ENCODE data around the gene SLC50A1. TPM values are rescaled to one million over a fixed set of nuclear protein-coding genes. Genes with fewer than 3 reads are reported as not detected.
"Not testable (repeated sequence)": the region's sequence is repeated elsewhere in the genome, so short reads cannot be mapped to it uniquely, and the experiment has no call there.

Gene SLC50A1
- total RNA-seq, 1 donor from 2014 or later, result 27.8 TPM

DNA sequence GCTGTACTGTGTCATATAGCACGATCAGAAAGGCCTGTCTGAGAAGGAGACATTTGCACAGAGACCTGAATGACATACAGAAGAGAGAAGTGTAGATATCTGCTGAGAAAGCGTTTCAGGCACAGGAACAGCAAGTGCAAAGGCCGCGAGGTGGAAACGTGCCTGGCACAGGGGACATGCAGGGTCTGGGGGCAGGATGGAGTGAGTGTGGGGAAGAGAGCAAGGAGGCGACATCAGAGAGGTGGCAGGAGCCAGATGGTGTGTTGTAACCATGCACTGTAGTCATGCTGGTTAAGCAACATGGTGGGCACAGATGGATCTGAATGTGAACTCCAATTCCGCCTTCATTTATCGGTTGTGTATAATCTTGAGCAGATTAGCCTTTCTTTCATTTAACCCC lies 24.5 kb downstream of the SLC50A1 start:
- Mint-ChIP-seq H3K4me1 (ENCODE audit: unreplicated experiment) (no peaks in the 10 kb centered on the region), H3K27ac (no peak overlapping the region), H3K27me3 (peaks cover 17% of the 10 kb centered on the region), H3K9me3 (no peaks in the 10 kb centered on the region), H3K36me3 (no peaks in the 10 kb centered on the region), H3K4me3 (no peak overlapping the region)
- DNase-seq (ENCODE audit: extremely low spot score, unreplicated experiment), result no peak
- TF ChIP-seq, protein P1, sequence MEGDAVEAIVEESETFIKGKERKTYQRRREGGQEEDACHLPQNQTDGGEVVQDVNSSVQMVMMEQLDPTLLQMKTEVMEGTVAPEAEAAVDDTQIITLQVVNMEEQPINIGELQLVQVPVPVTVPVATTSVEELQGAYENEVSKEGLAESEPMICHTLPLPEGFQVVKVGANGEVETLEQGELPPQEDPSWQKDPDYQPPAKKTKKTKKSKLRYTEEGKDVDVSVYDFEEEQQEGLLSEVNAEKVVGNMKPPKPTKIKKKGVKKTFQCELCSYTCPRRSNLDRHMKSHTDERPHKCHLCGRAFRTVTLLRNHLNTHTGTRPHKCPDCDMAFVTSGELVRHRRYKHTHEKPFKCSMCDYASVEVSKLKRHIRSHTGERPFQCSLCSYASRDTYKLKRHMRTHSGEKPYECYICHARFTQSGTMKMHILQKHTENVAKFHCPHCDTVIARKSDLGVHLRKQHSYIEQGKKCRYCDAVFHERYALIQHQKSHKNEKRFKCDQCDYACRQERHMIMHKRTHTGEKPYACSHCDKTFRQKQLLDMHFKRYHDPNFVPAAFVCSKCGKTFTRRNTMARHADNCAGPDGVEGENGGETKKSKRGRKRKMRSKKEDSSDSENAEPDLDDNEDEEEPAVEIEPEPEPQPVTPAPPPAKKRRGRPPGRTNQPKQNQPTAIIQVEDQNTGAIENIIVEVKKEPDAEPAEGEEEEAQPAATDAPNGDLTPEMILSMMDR (conservative IDR thresholded peaks at IDR 0.05), result no peak

DNA sequence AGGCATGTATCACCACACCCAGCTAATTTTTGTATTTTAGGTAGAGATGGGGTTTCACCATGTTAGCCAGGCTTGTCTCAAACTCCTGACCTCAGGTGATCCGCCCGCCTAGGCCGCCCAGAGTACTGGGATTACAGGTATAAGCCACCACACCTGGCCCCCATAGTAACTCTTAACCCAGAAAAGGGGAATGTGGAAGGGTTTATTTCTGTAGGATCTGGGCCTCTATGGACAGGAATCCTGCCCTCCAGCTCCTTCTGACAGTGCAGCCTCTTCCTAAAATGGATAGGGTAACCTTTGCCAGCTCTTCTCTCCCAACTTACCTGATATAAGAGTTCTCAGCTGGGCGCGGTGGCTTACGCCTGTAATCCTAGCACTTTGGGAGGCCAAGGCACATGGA lies 27.0 kb downstream of the SLC50A1 start:
- H3K36me3 Mint-ChIP-seq; H3K4me1 Mint-ChIP-seq (ENCODE audit: unreplicated experiment); H3K9me3 Mint-ChIP-seq; H3K27ac Mint-ChIP-seq; DNase-seq (ENCODE audit: extremely low spot score, unreplicated experiment); H3K4me3 Mint-ChIP-seq: not testable (repeated sequence)
- H3K27me3 Mint-ChIP-seq, result peaks cover 11% of the 10 kb centered on the region

DNA sequence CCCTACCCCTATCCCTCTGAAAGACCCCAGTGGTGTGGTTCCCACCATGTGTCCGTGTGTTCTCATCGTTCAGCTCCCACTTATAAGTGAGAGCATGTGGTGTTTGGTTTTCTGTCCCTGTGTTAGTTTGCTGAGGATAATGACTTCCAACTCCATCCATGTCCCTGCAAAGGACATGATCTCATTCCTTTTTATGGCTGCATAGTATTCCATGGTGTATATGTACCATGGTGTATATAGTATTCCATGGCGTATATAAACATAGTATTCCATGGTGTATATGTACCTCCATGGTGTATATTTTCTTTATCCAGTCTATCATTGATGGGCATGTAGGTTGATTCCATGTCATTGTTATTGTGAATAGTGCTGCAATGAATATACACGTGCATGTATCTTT lies 28.1 kb downstream of the SLC50A1 start:
- not testable (repeated sequence) for H3K36me3 Mint-ChIP-seq; H3K27ac Mint-ChIP-seq; H3K9me3 Mint-ChIP-seq; H3K4me1 Mint-ChIP-seq (ENCODE audit: unreplicated experiment); H3K4me3 Mint-ChIP-seq; DNase-seq (ENCODE audit: extremely low spot score, unreplicated experiment)
- peaks cover 14% of the 10 kb centered on the region for H3K27me3 Mint-ChIP-seq

DNA sequence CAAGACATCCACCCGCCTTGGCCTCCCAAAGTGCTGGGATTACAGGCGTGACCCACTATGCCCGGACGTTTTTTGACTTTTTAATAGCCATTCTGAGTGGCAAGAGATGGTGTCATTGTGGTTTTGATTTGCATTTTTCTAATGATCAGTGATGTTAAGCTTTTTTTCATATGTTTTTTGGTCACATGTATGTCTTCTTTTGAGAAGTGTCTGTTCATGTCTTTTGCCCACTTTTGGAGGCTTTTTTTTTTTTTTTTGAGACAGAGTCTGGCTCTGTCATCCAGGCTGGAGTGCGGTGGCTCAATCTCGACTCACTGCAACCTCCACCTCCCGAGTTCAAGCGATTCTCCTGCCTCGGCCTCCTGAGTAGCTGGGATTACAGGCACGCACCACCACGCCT lies 29.0 kb downstream of the SLC50A1 start:
- H3K27ac Mint-ChIP-seq; DNase-seq (ENCODE audit: extremely low spot score, unreplicated experiment); H3K9me3 Mint-ChIP-seq; H3K27me3 Mint-ChIP-seq; H3K4me3 Mint-ChIP-seq; H3K36me3 Mint-ChIP-seq; H3K4me1 Mint-ChIP-seq (ENCODE audit: unreplicated experiment): not testable (repeated sequence)

DNA sequence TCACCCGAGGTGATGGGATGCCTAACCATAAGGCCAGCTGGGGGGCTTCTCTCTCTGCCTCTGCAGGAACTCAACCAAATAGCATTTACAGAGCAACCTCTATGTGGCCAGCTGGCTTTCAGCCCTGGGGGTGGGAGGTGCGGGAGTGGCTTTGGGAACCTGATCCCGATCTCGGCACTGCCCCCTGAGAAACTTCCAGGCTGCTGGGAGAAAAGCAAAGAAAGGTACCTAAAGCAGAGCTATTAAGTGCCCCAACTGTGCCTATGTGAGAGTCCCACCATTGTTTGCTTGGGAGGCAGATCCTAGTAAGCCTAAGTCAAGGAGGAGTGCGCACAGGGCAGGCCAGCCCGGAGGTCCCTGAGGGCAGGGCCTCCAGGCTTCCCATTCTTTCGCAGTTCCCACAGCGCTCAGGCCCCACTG lies 30.4 kb downstream of the SLC50A1 start:
- Mint-ChIP-seq H3K4me1 (ENCODE audit: unreplicated experiment) (peaks cover 7% of the 10 kb centered on the region), H3K36me3 (peaks cover 5% of the 10 kb centered on the region), H3K27ac (no peak overlapping the region), H3K9me3 (no peaks in the 10 kb centered on the region), H3K4me3 (no peak overlapping the region), H3K27me3 (peaks cover 3% of the 10 kb centered on the region)
- TF ChIP-seq, protein P1 (conservative IDR thresholded peaks at IDR 0.05), result no peak
- no peak for DNase-seq (ENCODE audit: extremely low spot score, unreplicated experiment)

DNA sequence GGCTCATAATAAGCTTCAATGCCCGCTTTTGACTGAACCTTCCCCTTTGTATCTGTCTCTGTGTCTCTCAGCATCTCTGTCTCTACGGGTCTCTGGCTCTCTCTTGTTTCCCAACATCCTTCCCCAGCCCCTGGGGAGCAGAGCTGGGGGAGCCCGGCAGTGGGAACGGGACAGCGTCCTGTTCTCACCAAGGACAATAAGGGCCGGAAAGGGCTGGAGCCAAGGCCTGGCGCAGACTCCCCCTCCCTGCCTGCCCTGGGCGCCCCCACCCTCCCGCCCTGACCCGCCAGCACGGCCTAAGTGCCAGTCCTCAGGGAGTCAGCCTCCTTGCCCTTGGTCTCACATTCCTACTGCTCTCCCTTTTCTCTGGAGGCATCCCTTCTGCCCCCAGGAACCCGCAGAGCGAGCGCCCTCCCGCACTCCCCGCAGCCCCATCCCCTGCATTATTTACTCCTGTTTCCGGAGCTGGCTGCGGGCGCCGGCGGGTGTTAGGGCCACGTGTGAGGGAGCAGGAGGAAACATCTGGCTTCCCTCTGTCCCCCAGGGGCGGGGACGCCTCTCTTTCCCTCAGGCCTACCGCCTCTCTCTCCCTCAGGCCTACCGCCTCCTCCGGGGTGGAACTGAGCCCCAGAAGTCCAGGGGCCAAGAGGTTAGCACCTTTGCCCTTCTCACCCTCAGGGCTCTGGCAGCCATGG lies 31.0 kb downstream of the SLC50A1 start:
- H3K27ac Mint-ChIP-seq, result no peak overlapping the region
- H3K4me3 Mint-ChIP-seq, result no peak overlapping the region
- DNase-seq (ENCODE audit: extremely low spot score, unreplicated experiment), result no peak

More for the DNA sequence above, 31.0 kb downstream of the SLC50A1 start:
- TF ChIP-seq, protein P1 (conservative IDR thresholded peaks at IDR 0.05), result no peak
- peaks cover 3% of the 10 kb centered on the region for H3K27me3 Mint-ChIP-seq
- H3K4me1 Mint-ChIP-seq (ENCODE audit: unreplicated experiment), result peaks cover 7% of the 10 kb centered on the region
- H3K9me3 Mint-ChIP-seq, result no peaks in the 10 kb centered on the region
- H3K36me3 Mint-ChIP-seq, result peaks cover 5% of the 10 kb centered on the region

Data from type B pancreatic cell (in vitro differentiated cells).